Neural crest cell (in vitro differentiated cells): ENCODE measurements around the gene GLB1L2. TPM values are rescaled to one million over a fixed set of nuclear protein-coding genes. Genes with fewer than 3 reads are reported as not detected.
A peak's percentile ranks its signal among the peaks of the same experiment; 100 is the strongest.

Experiments used
- DNase-seq: peaks from one replicate; pipeline ENCODE4 v3.0.0; 2021; ENCODE audit warnings: low read depth, mixed read lengths, low spot score
- H3K27ac Mint-ChIP-seq: one replicate; pipeline ENCODE4 v1.8.0; 2021; ENCODE audit warnings: mild to moderate bottlenecking, mixed read lengths; ENCODE audit not compliant: unreplicated experiment
- H3K27me3 Mint-ChIP-seq: 2 replicates; pipeline ENCODE4 v1.8.0; 2021; ENCODE audit warnings: low read depth, mild to moderate bottlenecking, mixed read lengths
- H3K36me3 Mint-ChIP-seq: 2 replicates; pipeline ENCODE4 v1.8.0; 2021; ENCODE audit warnings: low read depth, mild to moderate bottlenecking, mixed read lengths
- H3K4me1 Mint-ChIP-seq: 2 replicates; pipeline ENCODE4 v1.8.0; 2021; ENCODE audit warnings: mixed read lengths
- H3K4me3 Mint-ChIP-seq: one replicate; pipeline ENCODE4 v1.8.0; 2021; ENCODE audit warnings: mild to moderate bottlenecking, mixed read lengths
- H3K9me3 Mint-ChIP-seq: 2 replicates; pipeline ENCODE4 v1.8.0; 2021; ENCODE audit warnings: mixed read lengths
- total RNA-seq: library from RNA; stranded (reverse); gene quantifications from 2 replicates; pipeline ENCODE4 v1.2.1, GENCODE V29; 2021
- TF ChIP-seq, protein P1 (sequence below): fragments of 200-600 bp; sonication (generic); conservative IDR thresholded peaks from 2 replicates; pipeline ENCODE4 v1.5.0; 2021; ENCODE audit warnings: antibody characterized with exemption, mild to moderate bottlenecking

Gene GLB1L2
- total RNA-seq, 1 donor from 2014 or later = 15.4 TPM

DNA sequence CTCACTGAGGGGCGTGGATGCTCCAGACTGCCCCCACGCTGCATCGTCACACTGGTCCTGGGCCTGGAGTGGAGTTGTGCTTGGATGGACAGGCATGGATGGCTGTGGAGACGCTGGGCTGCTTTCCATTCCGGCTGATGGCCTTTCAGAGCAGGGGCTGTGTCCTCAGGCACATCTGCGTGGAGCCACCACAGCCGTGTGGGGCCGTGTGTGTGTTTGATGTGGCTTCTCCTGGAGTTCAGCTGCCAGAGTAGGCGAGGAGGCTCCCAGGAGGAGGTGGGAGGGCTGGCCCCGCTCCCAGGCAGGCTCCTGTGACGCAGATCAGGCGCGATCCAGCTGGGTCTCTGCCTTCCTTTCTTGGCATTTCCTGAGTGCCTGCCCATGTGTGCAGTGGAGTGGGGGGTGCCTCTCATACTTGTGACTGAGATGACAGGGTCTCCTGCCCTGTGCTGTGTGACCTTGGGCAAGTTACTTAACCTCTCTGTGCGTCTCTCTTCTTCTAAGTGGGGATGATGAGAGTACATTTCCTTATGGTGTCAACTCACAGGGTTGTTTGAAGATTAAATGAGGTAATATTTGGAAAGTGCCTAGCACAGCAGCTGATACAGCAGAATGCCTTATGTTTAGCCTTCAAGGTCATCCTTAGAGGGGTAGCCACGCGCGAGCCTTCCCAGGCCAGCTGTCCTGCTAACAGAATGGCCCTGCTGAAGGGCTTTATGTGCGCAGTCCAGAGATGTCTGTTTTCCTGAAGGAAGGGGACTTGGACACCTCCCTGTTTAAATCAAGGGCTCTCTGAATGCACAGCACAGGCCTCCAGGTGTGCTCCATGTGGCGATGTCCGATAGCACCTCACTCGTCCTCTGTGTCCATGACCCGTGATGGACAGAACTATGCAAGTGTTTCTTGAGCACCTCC is 33.5 kb downstream of the GLB1L2 start:
- H3K4me1 Mint-ChIP-seq = peaks cover under 1% of the 10 kb centered on the region
- no peaks in the 10 kb centered on the region for H3K27me3 Mint-ChIP-seq
- TF ChIP-seq, protein P1, sequence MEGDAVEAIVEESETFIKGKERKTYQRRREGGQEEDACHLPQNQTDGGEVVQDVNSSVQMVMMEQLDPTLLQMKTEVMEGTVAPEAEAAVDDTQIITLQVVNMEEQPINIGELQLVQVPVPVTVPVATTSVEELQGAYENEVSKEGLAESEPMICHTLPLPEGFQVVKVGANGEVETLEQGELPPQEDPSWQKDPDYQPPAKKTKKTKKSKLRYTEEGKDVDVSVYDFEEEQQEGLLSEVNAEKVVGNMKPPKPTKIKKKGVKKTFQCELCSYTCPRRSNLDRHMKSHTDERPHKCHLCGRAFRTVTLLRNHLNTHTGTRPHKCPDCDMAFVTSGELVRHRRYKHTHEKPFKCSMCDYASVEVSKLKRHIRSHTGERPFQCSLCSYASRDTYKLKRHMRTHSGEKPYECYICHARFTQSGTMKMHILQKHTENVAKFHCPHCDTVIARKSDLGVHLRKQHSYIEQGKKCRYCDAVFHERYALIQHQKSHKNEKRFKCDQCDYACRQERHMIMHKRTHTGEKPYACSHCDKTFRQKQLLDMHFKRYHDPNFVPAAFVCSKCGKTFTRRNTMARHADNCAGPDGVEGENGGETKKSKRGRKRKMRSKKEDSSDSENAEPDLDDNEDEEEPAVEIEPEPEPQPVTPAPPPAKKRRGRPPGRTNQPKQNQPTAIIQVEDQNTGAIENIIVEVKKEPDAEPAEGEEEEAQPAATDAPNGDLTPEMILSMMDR = no peak
- H3K9me3 Mint-ChIP-seq = no peaks in the 10 kb centered on the region
- no peak overlapping the region for H3K27ac Mint-ChIP-seq
- no peak overlapping the region for H3K4me3 Mint-ChIP-seq
- no peak for DNase-seq
- no peaks in the 10 kb centered on the region for H3K36me3 Mint-ChIP-seq

DNA sequence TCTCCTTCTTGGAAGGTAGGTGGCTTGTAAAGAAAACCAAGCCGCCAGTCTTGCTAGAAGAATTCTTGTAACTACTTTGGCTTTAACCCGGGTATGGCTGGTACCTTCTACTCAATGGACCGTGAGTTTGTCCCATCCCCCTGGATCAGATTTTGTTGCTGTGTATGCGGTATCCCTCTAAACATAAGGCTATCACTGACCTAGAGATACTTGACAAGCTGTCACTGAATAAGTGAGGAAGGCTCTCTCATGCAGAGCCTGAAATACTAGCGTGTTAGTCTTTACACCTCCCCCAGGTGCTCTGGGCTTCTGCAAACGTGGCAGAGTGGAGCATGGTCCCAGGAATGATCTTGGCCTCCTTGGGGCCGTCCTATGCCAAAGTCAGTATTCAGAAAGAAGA is 34.5 kb downstream of the GLB1L2 start:
- Mint-ChIP-seq H3K36me3 (no peaks in the 10 kb centered on the region), H3K4me3 (no peak overlapping the region), H3K27me3 (no peaks in the 10 kb centered on the region), H3K27ac (no peak overlapping the region), H3K9me3 (no peaks in the 10 kb centered on the region), H3K4me1 (no peaks in the 10 kb centered on the region)
- TF ChIP-seq, protein P1 = no peak
- no peak for DNase-seq

DNA sequence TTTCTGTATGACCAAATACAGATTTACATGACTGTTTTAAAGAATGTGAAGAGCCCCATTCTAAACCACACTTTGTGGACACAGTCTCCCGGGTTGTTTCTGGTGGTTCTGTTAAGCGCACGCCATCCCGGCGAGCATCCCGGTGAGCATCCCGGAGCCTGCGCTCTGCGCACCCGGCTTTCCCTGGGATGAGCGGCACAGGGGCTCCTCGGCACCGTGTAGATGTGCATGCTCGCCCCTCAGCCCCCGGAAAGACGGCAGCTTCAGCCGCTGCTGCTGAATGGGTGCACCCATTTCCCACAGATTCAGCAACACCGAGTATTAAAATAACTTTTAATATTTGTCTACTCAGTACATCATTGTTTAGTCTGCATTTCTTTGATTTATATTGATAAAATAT is 36.0 kb downstream of the GLB1L2 start:
- TF ChIP-seq, protein P1 = no peak
- H3K27me3 Mint-ChIP-seq = no peaks in the 10 kb centered on the region
- no peaks in the 10 kb centered on the region for H3K36me3 Mint-ChIP-seq
- H3K4me1 Mint-ChIP-seq = no peaks in the 10 kb centered on the region
- no peaks in the 10 kb centered on the region for H3K9me3 Mint-ChIP-seq
- no peak overlapping the region for H3K4me3 Mint-ChIP-seq
- no peak for DNase-seq
- no peak overlapping the region for H3K27ac Mint-ChIP-seq

DNA sequence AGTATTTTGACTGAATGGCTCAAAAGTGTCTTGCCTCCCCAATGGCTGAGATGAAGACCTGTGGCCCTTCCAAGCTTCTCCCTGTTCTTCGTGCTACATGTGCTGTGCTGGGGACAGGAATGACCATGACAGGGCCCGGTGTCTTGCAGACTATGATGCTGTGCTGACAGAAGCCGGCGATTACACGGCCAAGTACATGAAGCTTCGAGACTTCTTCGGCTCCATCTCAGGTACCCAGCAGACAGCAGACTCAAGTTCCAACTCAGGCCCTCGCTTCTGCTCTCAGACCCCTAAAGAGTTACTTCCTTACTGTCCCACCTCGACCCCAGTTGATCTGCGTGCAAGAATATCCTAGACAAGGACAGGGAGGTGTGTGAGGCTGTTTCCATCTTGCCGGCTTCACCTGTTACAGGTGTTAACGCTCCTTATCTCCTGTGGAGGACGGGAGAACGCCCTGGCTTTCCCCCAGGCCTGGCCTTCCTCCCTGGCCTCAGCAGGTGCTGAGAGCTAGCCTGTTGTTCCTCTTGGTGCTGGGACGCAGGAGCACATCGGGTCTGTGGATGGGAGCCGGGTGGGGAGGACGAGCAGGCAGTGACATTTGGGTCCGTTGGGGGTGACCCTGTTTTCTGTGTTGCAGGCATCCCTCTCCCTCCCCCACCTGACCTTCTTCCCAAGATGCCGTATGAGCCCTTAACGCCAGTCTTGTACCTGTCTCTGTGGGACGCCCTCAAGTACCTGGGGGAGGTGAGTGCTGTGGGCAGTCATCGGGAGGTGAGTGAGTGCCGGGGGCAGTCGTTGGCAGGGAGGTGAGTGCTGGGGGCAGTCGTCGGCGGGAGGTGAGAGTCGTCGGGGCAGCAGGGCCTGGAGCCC is 38.1 kb downstream of the GLB1L2 start:
- H3K27me3 Mint-ChIP-seq = no peaks in the 10 kb centered on the region
- H3K4me1 Mint-ChIP-seq = no peaks in the 10 kb centered on the region
- DNase-seq = no peak
- H3K9me3 Mint-ChIP-seq = no peaks in the 10 kb centered on the region
- TF ChIP-seq, protein P1 = no peak
- H3K36me3 Mint-ChIP-seq = no peaks in the 10 kb centered on the region
- no peak overlapping the region for H3K4me3 Mint-ChIP-seq
- H3K27ac Mint-ChIP-seq = peak overlapping the region; percentile 57

DNA sequence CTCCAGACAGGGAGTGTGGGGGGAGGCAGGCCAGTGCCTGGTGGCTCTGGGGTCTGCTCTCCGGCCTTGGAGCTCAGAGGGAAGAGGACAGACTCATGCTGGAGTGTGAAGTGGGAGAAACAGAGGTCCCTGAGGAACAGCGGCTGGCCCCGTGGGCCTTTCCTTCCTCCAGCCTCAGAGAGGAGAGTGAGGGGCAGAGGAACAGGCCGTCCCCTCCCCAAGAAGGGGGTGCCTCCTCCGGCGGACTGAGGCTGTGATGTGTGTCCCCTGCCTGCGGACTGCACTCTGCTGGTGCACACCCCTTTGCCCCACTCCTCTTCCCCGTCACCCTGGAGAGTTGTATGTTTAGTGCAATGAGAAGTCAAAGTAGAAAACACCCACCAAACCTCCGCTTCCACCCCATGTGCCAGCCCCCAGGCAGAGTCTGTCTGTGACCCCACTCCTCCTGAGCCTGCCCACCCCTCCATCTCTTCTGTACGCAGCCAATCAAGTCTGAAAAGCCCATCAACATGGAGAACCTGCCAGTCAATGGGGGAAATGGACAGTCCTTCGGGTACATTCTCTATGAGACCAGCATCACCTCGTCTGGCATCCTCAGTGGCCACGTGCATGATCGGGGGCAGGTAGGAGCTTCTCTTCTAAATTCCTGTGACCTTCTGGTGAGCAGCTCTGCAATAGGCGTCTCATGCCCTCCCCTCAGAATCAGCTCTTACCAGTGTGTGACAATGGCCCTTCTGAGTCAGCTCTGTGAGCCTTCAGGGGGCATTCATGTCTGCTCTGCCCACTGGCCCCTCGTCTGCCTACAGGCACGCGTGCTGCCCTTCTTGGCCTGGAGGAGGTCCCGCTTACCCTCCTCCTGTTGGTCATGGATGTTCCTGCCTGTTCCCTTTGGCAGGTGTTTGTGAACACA is 39.0 kb downstream of the GLB1L2 start:
- H3K9me3 Mint-ChIP-seq = no peaks in the 10 kb centered on the region
- no peaks in the 10 kb centered on the region for H3K4me1 Mint-ChIP-seq
- no peak overlapping the region for H3K27ac Mint-ChIP-seq
- DNase-seq = no peak
- H3K36me3 Mint-ChIP-seq = no peaks in the 10 kb centered on the region
- H3K4me3 Mint-ChIP-seq = no peak overlapping the region
- TF ChIP-seq, protein P1 = no peak
- no peaks in the 10 kb centered on the region for H3K27me3 Mint-ChIP-seq
